A549 (cell line): ENCODE data around the gene PLEKHA1. TPM values are rescaled to one million over a fixed set of nuclear protein-coding genes. Genes with fewer than 3 reads are reported as not detected.

Experiments
- ATAC-seq, 2 experiments: fragments of 200-7000 bp in 1 of 2; fragments of >200 bp in 1 of 2; cut with Nextera tagmentation in 1 of 2; cut with Tn5 transposase in 1 of 2; 3 replicates each; pipeline versions ENCODE4 v1.8.0 to v1.9.1; 2018 to 2020; ENCODE audit warnings: mild to moderate bottlenecking in 1 of 2, moderate library complexity in 1 of 2
- CTCF ChIA-PET: fragments of 300-600 bp; sonication (Branson Sonifier 250); formaldehyde crosslinking; extraction: SDS; loops from one replicate; lab custom pipeline; 2021; ENCODE audit warnings: antibody characterized with exemption, inconsistent platforms; lab: Yijun Ruan, JAX
- POLR2A ChIA-PET: fragments of 350-600 bp; formaldehyde crosslinking; extraction: SDS; loops from one replicate; lab custom pipeline; 2021; ENCODE audit warnings: antibody characterized with exemption, inconsistent platforms; lab: Yijun Ruan, JAX
- DNase-seq, 2 experiments: peaks; one replicate each; pipeline versions ENCODE4 v3.0.0 to v3.0.0-alpha.2; 2011 to 2016; ENCODE audit warnings: low read depth in 1 of 2, low spot score in 1 of 2
- FAIRE-seq: peaks from 2 replicates; lab custom pipeline; 2011; peaks lifted over from hg19 to GRCh38; lab: Jason Lieb, UNC
- H3K27ac ChIP-seq, 2 experiments: fragments of >200 bp; sonication (Bioruptor Twin); formaldehyde crosslinking; 3 replicates each; pipeline ENCODE4 v1.5.1; 2016 to 2017
- H3K4me1 ChIP-seq: fragments of >200 bp; sonication (Bioruptor Twin); formaldehyde crosslinking; 3 replicates; pipeline ENCODE4 v1.6.1; 2016
- H3K4me2 ChIP-seq: fragments of >200 bp; sonication (Bioruptor Twin); formaldehyde crosslinking; 3 replicates; pipeline ENCODE4 v1.6.1; 2016
- H3K4me3 ChIP-seq: fragments of >200 bp; sonication (Bioruptor Twin); formaldehyde crosslinking; 3 replicates; pipeline ENCODE4 v1.5.1; 2016
- H3K9me3 ChIP-seq: fragments of >200 bp; sonication (Bioruptor Twin); formaldehyde crosslinking; 3 replicates; pipeline ENCODE4 v1.6.1; 2016
- BHLHE40 ChIP-seq: IDR thresholded peaks from 2 replicates; pipeline ENCODE4 v1.6.1; 2012; ENCODE audit warnings: low read depth, low read length, inconsistent platforms
- CBX2 ChIP-seq: fragments of 200-600 bp; sonication (generic); IDR thresholded peaks from 2 replicates; pipeline ENCODE4 v1.6.1; 2016; ENCODE audit warnings: low read depth, mild to moderate bottlenecking, borderline replicate concordance
- CBX8 ChIP-seq: fragments of 200-600 bp; sonication (generic); IDR thresholded peaks from 2 replicates; pipeline ENCODE4 v1.6.1; 2016
- CHD2 ChIP-seq: fragments of 150-350 bp; IDR thresholded peaks from 2 replicates; pipeline ENCODE4 v1.6.1; 2014; ENCODE audit warnings: low read length; ENCODE audit not compliant: partially characterized antibody
- EP300 ChIP-seq, 2 experiments: fragments of >200 bp; sonication (Bioruptor Twin); formaldehyde crosslinking; IDR thresholded peaks; 2 replicates in 1 of 2; 3 replicates in 1 of 2; pipeline ENCODE4 v1.6.1; 2016 to 2017
- ESRRA ChIP-seq: fragments of 150-350 bp; IDR thresholded peaks from 2 replicates; pipeline ENCODE4 v1.6.1; 2014; ENCODE audit warnings: mild to moderate bottlenecking, low read length, borderline replicate concordance
- FOSB ChIP-seq: fragments of 250-450 bp; sonication (Bioruptor Pico); IDR thresholded peaks from 2 replicates; pipeline ENCODE4 v1.5.0; 2020; ENCODE audit warnings: mild to moderate bottlenecking, moderate library complexity
- FOSL2 ChIP-seq, 2 experiments: fragments of 450-650 bp in 1 of 2; fragments of >200 bp in 1 of 2; sonication (Bioruptor Twin) in 1 of 2; formaldehyde crosslinking; IDR thresholded peaks; 2 replicates each; pipeline versions ENCODE4 v1.5.0 to v1.6.1; 2016 to 2020; ENCODE audit warnings: mild to moderate bottlenecking in 1 of 2, moderate library complexity in 1 of 2
- GATA3 ChIP-seq: IDR thresholded peaks from 2 replicates; pipeline ENCODE4 v1.6.1; 2012; ENCODE audit warnings: borderline replicate concordance
- HES2 ChIP-seq: fragments of >200 bp; sonication (Bioruptor Twin); formaldehyde crosslinking; IDR thresholded peaks from 2 replicates; pipeline ENCODE4 v1.6.1; 2016
- HEYL ChIP-seq: fragments of 250-450 bp; sonication (Bioruptor Pico); IDR thresholded peaks from 2 replicates; pipeline ENCODE4 v1.8.0; 2021; ENCODE audit warnings: mild to moderate bottlenecking, moderate library complexity
- HOXB5 ChIP-seq: fragments of 250-450 bp; sonication (Bioruptor Pico); IDR thresholded peaks from 2 replicates; pipeline ENCODE4 v1.5.0; 2020; ENCODE audit warnings: mild to moderate bottlenecking, moderate library complexity
- JUN ChIP-seq, 2 experiments: fragments of >200 bp; sonication (Bioruptor Twin); formaldehyde crosslinking; IDR thresholded peaks; 2 replicates in 1 of 2; 3 replicates in 1 of 2; pipeline ENCODE4 v1.6.1; 2016 to 2017
- JUNB ChIP-seq: fragments of >200 bp; sonication (Bioruptor Twin); formaldehyde crosslinking; IDR thresholded peaks from 2 replicates; pipeline ENCODE4 v1.6.1; 2016
- KDM1A ChIP-seq: fragments of 200-600 bp; sonication (generic); IDR thresholded peaks from 2 replicates; pipeline ENCODE4 v1.6.1; 2016; ENCODE audit warnings: low read depth, mild to moderate bottlenecking
- NR3C1 ChIP-seq: fragments of >200 bp; sonication (Bioruptor Twin); formaldehyde crosslinking; IDR thresholded peaks from 3 replicates; pipeline ENCODE4 v1.6.1; 2017
- PHF8 ChIP-seq: fragments of 200-600 bp; sonication (generic); IDR thresholded peaks from 2 replicates; pipeline ENCODE4 v1.6.1; 2016; ENCODE audit warnings: low read depth, mild to moderate bottlenecking, antibody characterized with exemption, moderate library complexity, borderline replicate concordance
- POLR2A ChIP-seq: IDR thresholded peaks from 2 replicates; pipeline ENCODE4 v1.6.1; 2012; ENCODE audit warnings: mild to moderate bottlenecking, low read length
- POLR2AphosphoS2 ChIP-seq: conservative IDR thresholded peaks from 2 replicates; pipeline ENCODE4 v1.6.1; 2012; ENCODE audit warnings: low read length, improper control_type of control experiment, inconsistent platforms
- RAD21 ChIP-seq, 2 experiments: fragments of >200 bp in 1 of 2; sonication (Bioruptor Twin) in 1 of 2; formaldehyde crosslinking in 1 of 2; IDR thresholded peaks in 1 of 2; conservative IDR thresholded peaks in 1 of 2; 2 replicates in 1 of 2; 3 replicates in 1 of 2; pipeline ENCODE4 v1.6.1; 2012 to 2018; ENCODE audit warnings: inconsistent platforms in 1 of 2
- SMC3 ChIP-seq: fragments of >200 bp; sonication (Bioruptor Twin); formaldehyde crosslinking; IDR thresholded peaks from 3 replicates; pipeline ENCODE4 v1.6.1; 2018; ENCODE audit warnings: inconsistent platforms
- TFCP2L1 ChIP-seq: fragments of 250-450 bp; sonication (Bioruptor Pico); IDR thresholded peaks from 2 replicates; pipeline ENCODE4 v1.5.0; 2021; ENCODE audit warnings: mild to moderate bottlenecking
- ZFP36 ChIP-seq: fragments of 450-650 bp; IDR thresholded peaks from 2 replicates; pipeline ENCODE4 v1.6.1; 2014; ENCODE audit warnings: borderline replicate concordance; ENCODE audit not compliant: partially characterized antibody
- ZSCAN20 ChIP-seq: fragments of 250-450 bp; sonication (Bioruptor Pico); IDR thresholded peaks from 2 replicates; pipeline ENCODE4 v1.8.0; 2022; ENCODE audit warnings: mild to moderate bottlenecking, moderate library complexity
- WGBS: methylation state at CpG from one replicate; pipeline ENCODE4 v1.1.6; 2017; ENCODE audit errors: missing lambda C conversion rate; 5-methylcytosine and 5-hydroxymethylcytosine counted together
- polyA plus RNA-seq, 4 experiments: library from polyadenylated mRNA; depleted of rRNA in 3 of 4; stranded (reverse); fragments of >200 nt; fragmentation: RNase III in 1 of 4; extraction: RNeasy Plus Mini Kit Qiagen cat#74134 plus additional on column Dnase treatment in 1 of 4; gene quantifications; 2 replicates in 3 of 4; 3 replicates in 1 of 4; pipeline ENCODE4 v1.2.3, GENCODE V29; 2011 to 2017
- TF ChIP-seq, protein P1 (sequence below): IDR thresholded peaks from 2 replicates; pipeline ENCODE4 v1.6.1; 2012; ENCODE audit warnings: low read depth, borderline replicate concordance
- TF ChIP-seq, protein P2 (sequence below): fragments of >200 bp; sonication (Bioruptor Twin); formaldehyde crosslinking; IDR thresholded peaks from 3 replicates; pipeline ENCODE4 v1.6.1; 2016
- TF ChIP-seq, protein P3 (sequence below): fragments of 250-450 bp; sonication (Bioruptor Pico); IDR thresholded peaks from 2 replicates; pipeline ENCODE4 v1.5.0; 2020; ENCODE audit warnings: low read depth, mild to moderate bottlenecking, moderate library complexity

Gene PLEKHA1
- polyA plus RNA-seq, 2 of the 4 experiments (the other 2 are of a cell fraction), result 26.7 to 62.4 TPM

DNA sequence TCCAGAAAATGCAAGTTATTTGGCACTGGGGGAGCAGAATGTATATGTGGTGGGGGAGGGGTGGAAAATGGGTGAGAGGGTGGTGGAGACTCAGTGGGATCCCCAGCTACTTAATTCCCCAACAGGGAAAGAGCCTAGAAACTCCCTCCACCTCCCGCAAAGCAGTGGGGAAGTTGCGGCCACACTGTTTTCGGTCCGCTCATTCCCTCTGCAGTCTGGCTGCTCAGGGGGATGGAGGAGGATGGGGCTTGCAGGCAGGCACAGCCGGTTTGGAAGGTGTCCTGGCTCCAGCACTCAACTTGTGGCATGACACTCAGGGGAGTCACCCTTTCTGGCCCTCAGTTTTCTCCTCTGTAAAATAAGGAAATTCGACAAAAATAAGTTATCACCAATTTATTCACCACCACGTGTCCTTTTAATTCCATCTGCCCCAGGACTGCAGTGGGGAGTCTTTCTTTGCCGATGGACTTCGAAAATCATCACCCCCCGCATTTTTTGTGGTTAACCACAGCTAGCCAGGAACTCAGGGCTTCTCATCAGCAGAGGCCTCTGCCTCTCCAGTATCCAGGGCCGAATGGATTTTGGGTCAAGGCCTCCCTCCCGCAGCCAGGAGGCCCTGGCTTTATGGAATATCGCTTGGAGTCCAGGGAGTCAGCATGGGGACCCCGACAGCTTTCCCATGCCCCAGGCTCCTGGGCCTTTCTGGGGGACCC lies 85.2 kb downstream of the PLEKHA1 start:
- 79% methylated on average over 14 of the region's 14 CpGs for WGBS
- Histone ChIP-seq H3K4me1 (peaks cover 8% of the 10 kb centered on the region; the same call in 2 of the 3 replicates), H3K27ac (no peak overlapping the region), H3K4me3 (no peak overlapping the region), H3K9me3 (no peaks in the 10 kb centered on the region), H3K4me2 (no peak overlapping the region)
- no peak for DNase-seq
- ATAC-seq, result no peak
- no peak for TF ChIP-seq RAD21 (conservative IDR thresholded peaks at IDR 0.05 in 1 of 2, IDR thresholded peaks at IDR 0.05 in 1 of 2)
- no peak for TF ChIP-seq HOXB5 (CRISPR knock-in tag)
- no peak for TF ChIP-seq ESRRA
- TF ChIP-seq POLR2AphosphoS2, result no peak
- no peak for TF ChIP-seq ZFP36
- TF ChIP-seq FOSB (CRISPR knock-in tag), result no peak
- TF ChIP-seq KDM1A, result no peak
- TF ChIP-seq SMC3, result no peak
- TF ChIP-seq FOSL2 (IDR thresholded peaks at IDR 0.05), result no peak
- TF ChIP-seq FOSL2 (CRISPR knock-in tag; IDR thresholded peaks at IDR 0.05), result no peak
- no peak for TF ChIP-seq JUN (IDR thresholded peaks at IDR 0.05)
- no peak for TF ChIP-seq JUNB
- TF ChIP-seq, protein P1, sequence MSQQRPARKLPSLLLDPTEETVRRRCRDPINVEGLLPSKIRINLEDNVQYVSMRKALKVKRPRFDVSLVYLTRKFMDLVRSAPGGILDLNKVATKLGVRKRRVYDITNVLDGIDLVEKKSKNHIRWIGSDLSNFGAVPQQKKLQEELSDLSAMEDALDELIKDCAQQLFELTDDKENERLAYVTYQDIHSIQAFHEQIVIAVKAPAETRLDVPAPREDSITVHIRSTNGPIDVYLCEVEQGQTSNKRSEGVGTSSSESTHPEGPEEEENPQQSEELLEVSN, result no peak
- ChIA-PET CTCF (interaction anchor here (0.6 to 1.1 kb wide), 2 partner anchors 9 to 155 kb away, joined by 4 to 5 read pairs; no protein-coding TSS in a partner anchor), POLR2A (no interaction called here)
- no peak for FAIRE-seq

DNA sequence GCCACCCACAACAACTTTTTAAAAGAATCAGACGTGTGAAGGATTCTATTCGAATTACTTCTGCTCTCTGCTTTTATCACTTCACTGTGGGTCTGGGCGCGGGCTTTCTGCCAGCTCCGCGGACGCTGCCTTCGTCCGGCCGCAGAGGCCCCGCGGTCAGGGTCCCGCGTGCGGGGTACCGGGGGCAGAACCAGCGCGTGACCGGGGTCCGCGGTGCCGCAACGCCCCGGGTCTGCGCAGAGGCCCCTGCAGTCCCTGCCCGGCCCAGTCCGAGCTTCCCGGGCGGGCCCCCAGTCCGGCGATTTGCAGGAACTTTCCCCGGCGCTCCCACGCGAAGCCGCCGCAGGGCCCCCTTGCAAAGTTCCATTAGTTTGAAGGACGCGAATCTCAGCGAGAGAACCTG lies 86.4 kb downstream of the PLEKHA1 start:
- CTCF ChIA-PET, result interaction anchor here (1.0 kb wide), 1 partner anchor 19 kb away, joined by 3 read pairs; no protein-coding TSS in a partner anchor
- H3K4me2 ChIP-seq, result peak overlapping the region; percentile 100
- peaks cover 8% of the 10 kb centered on the region; the same call in 2 of the 3 replicates for H3K4me1 ChIP-seq
- peak overlapping the region; percentile 82 for H3K4me3 ChIP-seq
- WGBS, result 63% methylated on average over 11 of the region's 40 CpGs
- FAIRE-seq, result no peak
- H3K9me3 ChIP-seq, result no peaks in the 10 kb centered on the region
- no peak for TF ChIP-seq POLR2A
- no peak for TF ChIP-seq GATA3
- TF ChIP-seq CHD2, result no peak
- TF ChIP-seq BHLHE40, result no peak
- TF ChIP-seq PHF8, result 0 out of 2 replicates have a peak, but pooled peaks have one; percentile 22
- TF ChIP-seq CBX8, result no peak
- no peak for DNase-seq
- POLR2A ChIA-PET, result no interaction called here
- peak overlapping the region; percentile 88 to 96 for H3K27ac ChIP-seq
- ATAC-seq, result no peak

DNA sequence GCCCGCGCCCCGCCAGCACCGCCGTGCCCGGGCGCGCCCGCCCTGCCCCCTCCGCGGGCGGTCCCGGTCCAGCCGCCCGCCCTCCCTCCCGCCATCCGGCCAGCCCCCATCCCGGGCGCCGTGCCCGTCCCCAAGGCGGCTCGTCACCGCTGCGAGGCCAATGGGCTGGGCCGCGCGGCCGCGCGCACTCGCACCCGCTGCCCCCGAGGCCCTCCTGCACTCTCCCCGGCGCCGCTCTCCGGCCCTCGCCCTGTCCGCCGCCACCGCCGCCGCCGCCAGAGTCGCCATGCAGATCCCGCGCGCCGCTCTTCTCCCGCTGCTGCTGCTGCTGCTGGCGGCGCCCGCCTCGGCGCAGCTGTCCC lies 86.8 kb downstream of the PLEKHA1 start, which contains the start of gene HTRA1:
TSS of gene HTRA1 (plus strand) at position 187 of the 362 bp plus-strand sequence. CDS start at position 287, 100 bp downstream.
- peak; percentile 49 to 63 for DNase-seq
- ATAC-seq, result peak; percentile 75 to 77
- 0% methylated on average over 4 of the region's 56 CpGs for WGBS
- Histone ChIP-seq H3K27ac (peak within 1 kb of the TSS; percentile 88 to 96), H3K4me3 (peak within 1 kb of the TSS; percentile 82), H3K4me2 (peak within 1 kb of the TSS; percentile 100)
- no peak for FAIRE-seq
- CTCF ChIA-PET, result interaction anchor here (1.1 to 1.3 kb wide), 2 partner anchors 10 to 19 kb away, joined by 3 read pairs; no protein-coding TSS in a partner anchor
- POLR2A ChIA-PET, result no interaction called here
- TF ChIP-seq CHD2 (no peak), HES2 (no peak), POLR2A (peak; percentile 48), HEYL (CRISPR knock-in tag) (no peak), CBX2 (no peak), PHF8 (no peak), ZSCAN20 (CRISPR knock-in tag) (no peak), SMC3 (no peak), NR3C1 (no peak), TFCP2L1 (CRISPR knock-in tag) (no peak), EP300 (IDR thresholded peaks at IDR 0.05) (no peak), GATA3 (no peak)
- TF ChIP-seq, protein P1, result no peak
- TF ChIP-seq, protein P2, sequence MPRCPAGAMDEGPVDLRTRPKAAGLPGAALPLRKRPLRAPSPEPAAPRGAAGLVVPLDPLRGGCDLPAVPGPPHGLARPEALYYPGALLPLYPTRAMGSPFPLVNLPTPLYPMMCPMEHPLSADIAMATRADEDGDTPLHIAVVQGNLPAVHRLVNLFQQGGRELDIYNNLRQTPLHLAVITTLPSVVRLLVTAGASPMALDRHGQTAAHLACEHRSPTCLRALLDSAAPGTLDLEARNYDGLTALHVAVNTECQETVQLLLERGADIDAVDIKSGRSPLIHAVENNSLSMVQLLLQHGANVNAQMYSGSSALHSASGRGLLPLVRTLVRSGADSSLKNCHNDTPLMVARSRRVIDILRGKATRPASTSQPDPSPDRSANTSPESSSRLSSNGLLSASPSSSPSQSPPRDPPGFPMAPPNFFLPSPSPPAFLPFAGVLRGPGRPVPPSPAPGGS, result 0 out of 3 replicates have a peak, but pooled peaks have one; percentile 40
- TF ChIP-seq, protein P3, sequence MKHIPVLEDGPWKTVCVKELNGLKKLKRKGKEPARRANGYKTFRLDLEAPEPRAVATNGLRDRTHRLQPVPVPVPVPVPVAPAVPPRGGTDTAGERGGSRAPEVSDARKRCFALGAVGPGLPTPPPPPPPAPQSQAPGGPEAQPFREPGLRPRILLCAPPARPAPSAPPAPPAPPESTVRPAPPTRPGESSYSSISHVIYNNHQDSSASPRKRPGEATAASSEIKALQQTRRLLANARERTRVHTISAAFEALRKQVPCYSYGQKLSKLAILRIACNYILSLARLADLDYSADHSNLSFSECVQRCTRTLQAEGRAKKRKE (CRISPR knock-in tag), result no peak
- TF ChIP-seq, all 56 proteins: peak for 2
- H3K4me1 ChIP-seq, result peaks cover 8% of the 10 kb centered on the region; the same call in 2 of the 3 replicates
- H3K9me3 ChIP-seq, result no peaks in the 10 kb centered on the region
